A549 (cell line): ENCODE measurements around the gene MYH11. TPM values are rescaled to one million over a fixed set of nuclear protein-coding genes. Genes with fewer than 3 reads are reported as not detected.
A peak's percentile ranks its signal among the peaks of the same experiment; 100 is the strongest.

Experiments used
- ATAC-seq, 2 experiments: fragments of 200-7000 bp in 1 of 2; fragments of >200 bp in 1 of 2; cut with Nextera tagmentation in 1 of 2; cut with Tn5 transposase in 1 of 2; 3 replicates each; pipeline versions ENCODE4 v1.8.0 to v1.9.1; 2018 to 2020; ENCODE audit warnings: mild to moderate bottlenecking in 1 of 2, moderate library complexity in 1 of 2
- CTCF ChIA-PET: fragments of 300-600 bp; sonication (Branson Sonifier 250); formaldehyde crosslinking; extraction: SDS; loops from one replicate; lab custom pipeline; 2021; ENCODE audit warnings: antibody characterized with exemption, inconsistent platforms; lab: Yijun Ruan, JAX
- POLR2A ChIA-PET: fragments of 350-600 bp; formaldehyde crosslinking; extraction: SDS; loops from one replicate; lab custom pipeline; 2021; ENCODE audit warnings: antibody characterized with exemption, inconsistent platforms; lab: Yijun Ruan, JAX
- DNase-seq, 2 experiments: peaks; one replicate each; pipeline versions ENCODE4 v3.0.0 to v3.0.0-alpha.2; 2011 to 2016; ENCODE audit warnings: low read depth in 1 of 2, low spot score in 1 of 2
- FAIRE-seq: peaks from 2 replicates; lab custom pipeline; 2011; peaks lifted over from hg19 to GRCh38; lab: Jason Lieb, UNC
- H3K27ac ChIP-seq, 2 experiments: fragments of >200 bp; sonication (Bioruptor Twin); formaldehyde crosslinking; 3 replicates each; pipeline ENCODE4 v1.5.1; 2016 to 2017
- H3K4me1 ChIP-seq: fragments of >200 bp; sonication (Bioruptor Twin); formaldehyde crosslinking; 3 replicates; pipeline ENCODE4 v1.6.1; 2016
- H3K4me2 ChIP-seq: fragments of >200 bp; sonication (Bioruptor Twin); formaldehyde crosslinking; 3 replicates; pipeline ENCODE4 v1.6.1; 2016
- H3K4me3 ChIP-seq: fragments of >200 bp; sonication (Bioruptor Twin); formaldehyde crosslinking; 3 replicates; pipeline ENCODE4 v1.5.1; 2016
- H3K9me3 ChIP-seq: fragments of >200 bp; sonication (Bioruptor Twin); formaldehyde crosslinking; 3 replicates; pipeline ENCODE4 v1.6.1; 2016
- BHLHE40 ChIP-seq: IDR thresholded peaks from 2 replicates; pipeline ENCODE4 v1.6.1; 2012; ENCODE audit warnings: low read depth, low read length, inconsistent platforms
- CBX8 ChIP-seq: fragments of 200-600 bp; sonication (generic); IDR thresholded peaks from 2 replicates; pipeline ENCODE4 v1.6.1; 2016
- CHD2 ChIP-seq: fragments of 150-350 bp; IDR thresholded peaks from 2 replicates; pipeline ENCODE4 v1.6.1; 2014; ENCODE audit warnings: low read length; ENCODE audit not compliant: partially characterized antibody
- CHD4 ChIP-seq: fragments of 200-600 bp; sonication (generic); IDR thresholded peaks from 2 replicates; pipeline ENCODE4 v1.6.1; 2016; ENCODE audit warnings: antibody characterized with exemption, mild to moderate bottlenecking, borderline replicate concordance
- EHMT2 ChIP-seq: fragments of 200-600 bp; sonication (generic); IDR thresholded peaks from 2 replicates; pipeline ENCODE4 v1.6.1; 2016; ENCODE audit warnings: antibody characterized with exemption, low read depth, mild to moderate bottlenecking, moderate library complexity
- FOSB ChIP-seq: fragments of 250-450 bp; sonication (Bioruptor Pico); IDR thresholded peaks from 2 replicates; pipeline ENCODE4 v1.5.0; 2020; ENCODE audit warnings: mild to moderate bottlenecking, moderate library complexity
- FOSL2 ChIP-seq, 2 experiments: fragments of 450-650 bp in 1 of 2; fragments of >200 bp in 1 of 2; sonication (Bioruptor Twin) in 1 of 2; formaldehyde crosslinking; IDR thresholded peaks; 2 replicates each; pipeline versions ENCODE4 v1.5.0 to v1.6.1; 2016 to 2020; ENCODE audit warnings: mild to moderate bottlenecking in 1 of 2, moderate library complexity in 1 of 2
- FOXS1 ChIP-seq: fragments of 250-450 bp; sonication (Bioruptor Pico); IDR thresholded peaks from 2 replicates; pipeline ENCODE4 v1.5.0; 2020; ENCODE audit warnings: mild to moderate bottlenecking, moderate library complexity
- GATA3 ChIP-seq: IDR thresholded peaks from 2 replicates; pipeline ENCODE4 v1.6.1; 2012; ENCODE audit warnings: borderline replicate concordance
- HDAC2 ChIP-seq: fragments of 200-600 bp; sonication (generic); IDR thresholded peaks from 2 replicates; pipeline ENCODE4 v1.6.1; 2016
- HEYL ChIP-seq: fragments of 250-450 bp; sonication (Bioruptor Pico); IDR thresholded peaks from 2 replicates; pipeline ENCODE4 v1.8.0; 2021; ENCODE audit warnings: mild to moderate bottlenecking, moderate library complexity
- HOXA7 ChIP-seq: fragments of 250-450 bp; sonication (Bioruptor Pico); IDR thresholded peaks from 2 replicates; pipeline ENCODE4 v1.5.0; 2020; ENCODE audit warnings: mild to moderate bottlenecking, moderate library complexity
- JUN ChIP-seq, 2 experiments: fragments of >200 bp; sonication (Bioruptor Twin); formaldehyde crosslinking; IDR thresholded peaks; 2 replicates in 1 of 2; 3 replicates in 1 of 2; pipeline ENCODE4 v1.6.1; 2016 to 2017
- KDM1A ChIP-seq: fragments of 200-600 bp; sonication (generic); IDR thresholded peaks from 2 replicates; pipeline ENCODE4 v1.6.1; 2016; ENCODE audit warnings: low read depth, mild to moderate bottlenecking
- KDM5A ChIP-seq: fragments of 200-600 bp; sonication (generic); IDR thresholded peaks from 2 replicates; pipeline ENCODE4 v1.6.1; 2016; ENCODE audit warnings: antibody characterized with exemption, mild to moderate bottlenecking
- MAFK ChIP-seq: fragments of 450-650 bp; IDR thresholded peaks from 2 replicates; pipeline ENCODE4 v1.6.1; 2014; ENCODE audit not compliant: partially characterized antibody
- MYC ChIP-seq: IDR thresholded peaks from 2 replicates; pipeline ENCODE4 v1.6.1; 2012; ENCODE audit warnings: mild to moderate bottlenecking, inconsistent platforms, low read length, improper control_type of control experiment, borderline replicate concordance
- NPAS2 ChIP-seq: fragments of 250-450 bp; sonication (Bioruptor Pico); IDR thresholded peaks from 2 replicates; pipeline ENCODE4 v1.8.0; 2022; ENCODE audit warnings: mild to moderate bottlenecking, moderate library complexity, borderline replicate concordance
- NR3C1 ChIP-seq: fragments of >200 bp; sonication (Bioruptor Twin); formaldehyde crosslinking; IDR thresholded peaks from 3 replicates; pipeline ENCODE4 v1.6.1; 2017
- POLR2A ChIP-seq: IDR thresholded peaks from 2 replicates; pipeline ENCODE4 v1.6.1; 2012; ENCODE audit warnings: mild to moderate bottlenecking, low read length
- RNF2 ChIP-seq: fragments of 200-600 bp; sonication (generic); IDR thresholded peaks from 2 replicates; pipeline ENCODE4 v1.6.1; 2016; ENCODE audit warnings: low read depth, mild to moderate bottlenecking, antibody characterized with exemption, moderate library complexity, borderline replicate concordance
- SREBF2 ChIP-seq: fragments of 450-650 bp; IDR thresholded peaks from 2 replicates; pipeline ENCODE4 v1.6.1; 2014; ENCODE audit warnings: mild to moderate bottlenecking, moderate library complexity
- TFCP2L1 ChIP-seq: fragments of 250-450 bp; sonication (Bioruptor Pico); IDR thresholded peaks from 2 replicates; pipeline ENCODE4 v1.5.0; 2021; ENCODE audit warnings: mild to moderate bottlenecking
- ZNF302 ChIP-seq: fragments of 250-450 bp; sonication (Bioruptor Pico); IDR thresholded peaks from 2 replicates; pipeline ENCODE4 v1.9.0; 2021; ENCODE audit warnings: inconsistent platforms, mild to moderate bottlenecking, moderate library complexity
- WGBS: methylation state at CpG from one replicate; pipeline ENCODE4 v1.1.6; 2017; ENCODE audit errors: missing lambda C conversion rate; 5-methylcytosine and 5-hydroxymethylcytosine counted together
- polyA plus RNA-seq, 4 experiments: library from polyadenylated mRNA; depleted of rRNA in 3 of 4; stranded (reverse); fragments of >200 nt; fragmentation: RNase III in 1 of 4; extraction: RNeasy Plus Mini Kit Qiagen cat#74134 plus additional on column Dnase treatment in 1 of 4; gene quantifications; 2 replicates in 3 of 4; 3 replicates in 1 of 4; pipeline ENCODE4 v1.2.3, GENCODE V29; 2011 to 2017

The MYH11 gene
- polyA plus RNA-seq, 2 of the 4 experiments (the other 2 are of a cell fraction), result 0.03 to 0.09 TPM

GRCh38 chr16:15671530-15672117 is 185.2 kb downstream of the MYH11 start:
- H3K27ac ChIP-seq, result peak overlapping the region; percentile 83 to 89
- CTCF ChIA-PET, result interaction anchor here (0.8 to 1.3 kb wide), 2 partner anchors 10 to 33 kb away, joined by 3 to 4 read pairs; no protein-coding TSS in a partner anchor
- 93% methylated on average over 8 of the region's 8 CpGs for WGBS
- peaks cover 22% of the 10 kb centered on the region for H3K4me1 ChIP-seq
- TF ChIP-seq HDAC2, result no peak
- TF ChIP-seq HOXA7 (CRISPR knock-in tag), result no peak
- no peak for TF ChIP-seq POLR2A
- no peak for TF ChIP-seq KDM1A
- no peak for TF ChIP-seq CBX8
- TF ChIP-seq MAFK, result no peak
- no peak for TF ChIP-seq FOXS1
- TF ChIP-seq TFCP2L1 (CRISPR knock-in tag), result no peak
- no peak for TF ChIP-seq EHMT2
- TF ChIP-seq GATA3, result no peak
- no peak for TF ChIP-seq JUN (IDR thresholded peaks at IDR 0.05)
- TF ChIP-seq NPAS2 (CRISPR knock-in tag), result no peak
- TF ChIP-seq NR3C1, result no peak
- no peak for TF ChIP-seq FOSB
- no peak for FAIRE-seq
- no peak overlapping the region for H3K4me3 ChIP-seq
- H3K9me3 ChIP-seq, result no peaks in the 10 kb centered on the region
- ATAC-seq, result no peak
- POLR2A ChIA-PET, result interaction anchor here (1.4 kb wide), 1 partner anchor 29 kb away, joined by 6 read pairs; the partner anchor contains the start of gene MARF1
- peak overlapping the region; percentile 79 for H3K4me2 ChIP-seq
- DNase-seq, result no peak

DNA sequence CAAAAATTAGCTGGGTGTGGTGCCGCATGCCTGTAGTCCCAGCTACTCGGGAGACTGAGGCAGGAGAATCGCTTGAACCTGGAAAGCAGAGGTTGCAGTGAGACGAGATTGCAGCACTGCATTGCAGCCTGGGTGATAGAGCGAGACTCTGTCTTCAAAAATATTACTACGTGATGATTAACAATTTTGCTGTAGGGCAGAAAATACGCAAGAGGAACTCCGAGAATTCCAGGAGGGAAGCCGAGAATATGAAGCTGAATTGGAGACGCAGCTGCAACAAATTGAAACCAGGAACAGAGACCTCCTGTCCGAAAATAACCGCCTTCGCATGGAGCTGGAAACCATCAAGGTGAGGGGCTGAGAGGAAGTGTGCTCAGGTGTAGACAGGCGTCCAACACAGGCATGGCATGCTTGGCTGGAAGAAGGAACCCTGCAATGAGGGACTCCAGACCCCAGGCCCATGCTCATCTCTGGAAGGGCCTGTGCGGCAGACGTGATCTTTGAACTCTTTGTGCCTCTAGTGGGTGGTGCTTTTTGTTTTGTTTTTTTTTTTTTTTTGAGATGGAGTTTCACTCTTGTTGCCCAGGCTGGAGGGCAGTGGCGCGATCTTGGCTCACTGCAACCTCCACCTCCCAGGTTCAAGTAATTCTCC is 189.6 kb downstream of the MYH11 start:
- TF ChIP-seq SREBF2, result no peak
- TF ChIP-seq KDM5A, result no peak
- Histone ChIP-seq H3K4me3 (no peak overlapping the region), H3K9me3 (no peaks in the 10 kb centered on the region), H3K27ac (no peak overlapping the region), H3K4me2 (no peak overlapping the region), H3K4me1 (peaks cover 7% of the 10 kb centered on the region)
- DNase-seq, result no peak
- POLR2A ChIA-PET, result interaction anchor here (1.4 kb wide), 1 partner anchor 25 kb away, joined by 3 read pairs; the partner anchor contains the start of gene MARF1
- 93% methylated on average over 18 of the region's 18 CpGs for WGBS
- CTCF ChIA-PET, result interaction anchor here (0.8 to 2.7 kb wide), 4 partner anchors 15 to 116 kb away, joined by 3 to 12 read pairs (median 3); partner anchors contain the start of gene MARF1
- no peak for FAIRE-seq
- ATAC-seq, result no peak

DNA sequence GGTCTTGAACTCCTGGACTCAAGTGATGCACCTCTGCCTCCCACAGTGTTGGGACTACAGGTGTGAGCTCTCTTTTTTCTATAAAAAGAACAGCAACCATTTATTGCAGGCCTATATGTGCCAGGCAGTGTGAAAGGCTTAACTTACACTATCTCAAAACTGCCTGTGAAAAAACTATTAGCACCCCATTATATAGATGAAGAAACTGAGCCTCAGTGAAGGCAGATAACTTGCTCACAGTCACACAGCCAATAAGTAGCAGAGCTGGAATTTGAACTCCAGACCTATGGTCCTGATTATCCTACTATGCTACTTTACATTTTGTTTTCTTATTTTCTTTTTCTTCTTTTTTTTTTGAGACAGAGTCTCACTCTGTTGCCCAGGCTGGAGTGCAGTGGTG is 191.7 kb downstream of the MYH11 start:
- Histone ChIP-seq H3K9me3 (no peaks in the 10 kb centered on the region), H3K27ac (no peak overlapping the region), H3K4me1 (no peaks in the 10 kb centered on the region), H3K4me2 (no peak overlapping the region), H3K4me3 (no peak overlapping the region)
- POLR2A ChIA-PET, result no interaction called here
- CTCF ChIA-PET, result interaction anchor here (0.9 to 1.0 kb wide), 2 partner anchors 15 to 39 kb away, joined by 3 to 4 read pairs; no protein-coding TSS in a partner anchor
- TF ChIP-seq GATA3, result no peak
- TF ChIP-seq NPAS2 (CRISPR knock-in tag), result no peak
- TF ChIP-seq JUN (IDR thresholded peaks at IDR 0.05), result no peak
- TF ChIP-seq CHD2, result no peak
- TF ChIP-seq CBX8, result no peak
- no peak for TF ChIP-seq HDAC2
- TF ChIP-seq CHD4, result no peak
- no peak for TF ChIP-seq NR3C1
- no peak for TF ChIP-seq HEYL
- TF ChIP-seq RNF2, result no peak
- TF ChIP-seq FOSL2 (IDR thresholded peaks at IDR 0.05), result no peak
- no peak for TF ChIP-seq FOSL2 (CRISPR knock-in tag; IDR thresholded peaks at IDR 0.05)
- no peak for TF ChIP-seq ZNF302 (CRISPR knock-in tag)
- TF ChIP-seq BHLHE40, result no peak
- TF ChIP-seq EHMT2, result no peak
- no peak for TF ChIP-seq MYC
- ATAC-seq (no peak), FAIRE-seq (no peak), DNase-seq (no peak)
